Stimulated activated naive CD8-positive, alpha-beta T cell treated with anti-CD3 and anti-CD28 coated beads, Interleukin-15, amount 100 ng/mL, for 72 hours (primary cell): ENCODE measurements around the gene HJV.

Experiments
- ATAC-seq: fragments of 150-1000 bp; cut with Tn5 transposase; 2 replicates; pipeline ENCODE4 v1.10.0; 2021; ENCODE audit warnings: mild to moderate bottlenecking, moderate library complexity
- DNase-seq, 2 donors: peaks; one replicate each; pipeline ENCODE4 v3.0.0; 2021 to 2022
- H3K27ac Mint-ChIP-seq, 2 donors: one replicate each; pipeline ENCODE4 v1.8.0; 2022; ENCODE audit warnings: mild to moderate bottlenecking in 2 of 2, mixed read lengths in 2 of 2, moderate library complexity in 2 of 2
- H3K27me3 Mint-ChIP-seq: one replicate; pipeline ENCODE4 v1.8.0; 2022; ENCODE audit warnings: mixed read lengths
- H3K4me1 Mint-ChIP-seq: one replicate; pipeline ENCODE4 v1.8.0; 2022; ENCODE audit warnings: mild to moderate bottlenecking, mixed read lengths
- H3K4me3 Mint-ChIP-seq, 2 donors: one replicate each; pipeline ENCODE4 v1.8.0; 2022; ENCODE audit warnings: mild to moderate bottlenecking in 2 of 2, mixed read lengths in 2 of 2, moderate library complexity in 1 of 2
- H3K9me3 Mint-ChIP-seq, 2 donors: one replicate each; pipeline ENCODE4 v1.8.0; 2022; ENCODE audit warnings: mixed read lengths in 2 of 2

HJV gene

DNA sequence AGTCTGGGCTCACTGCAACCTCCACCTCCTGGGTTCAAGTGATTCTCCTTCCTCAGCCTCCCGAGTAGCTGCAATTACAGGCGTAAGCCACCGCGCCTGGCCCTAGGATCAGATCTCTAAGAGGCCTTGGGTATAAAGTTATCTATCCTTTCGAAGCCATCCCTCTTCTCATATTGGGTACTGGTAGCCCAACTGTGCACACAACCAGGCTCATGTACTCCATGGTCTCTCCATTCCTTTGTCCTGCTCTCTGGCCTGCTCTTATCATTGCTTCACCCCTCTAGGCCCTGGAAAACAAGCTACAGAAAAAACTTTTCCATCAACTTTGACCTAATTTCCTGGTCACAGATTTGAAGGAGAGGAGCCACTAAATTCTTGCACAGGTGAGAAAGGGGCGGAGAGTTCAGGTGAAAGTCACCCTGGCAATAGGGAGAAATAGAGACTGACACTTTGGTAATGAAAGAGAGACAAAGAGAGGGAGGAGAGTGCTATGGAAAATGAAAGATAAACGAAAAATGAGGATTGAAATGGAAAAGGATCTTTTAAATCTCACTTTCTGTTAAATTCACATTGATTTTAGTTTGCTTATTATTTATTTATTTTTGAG lies 31.2 kb downstream of the HJV start:
- no peaks in the 10 kb centered on the region for H3K27me3 Mint-ChIP-seq
- no peaks in the 10 kb centered on the region for H3K9me3 Mint-ChIP-seq
- H3K27ac Mint-ChIP-seq, result peak overlapping the region in 1 of 2 donors; percentile 69
- H3K4me1 Mint-ChIP-seq, result peaks cover 62% of the 10 kb centered on the region
- no peak overlapping the region for H3K4me3 Mint-ChIP-seq
- ATAC-seq (peak; percentile 11), DNase-seq (no peak)

DNA sequence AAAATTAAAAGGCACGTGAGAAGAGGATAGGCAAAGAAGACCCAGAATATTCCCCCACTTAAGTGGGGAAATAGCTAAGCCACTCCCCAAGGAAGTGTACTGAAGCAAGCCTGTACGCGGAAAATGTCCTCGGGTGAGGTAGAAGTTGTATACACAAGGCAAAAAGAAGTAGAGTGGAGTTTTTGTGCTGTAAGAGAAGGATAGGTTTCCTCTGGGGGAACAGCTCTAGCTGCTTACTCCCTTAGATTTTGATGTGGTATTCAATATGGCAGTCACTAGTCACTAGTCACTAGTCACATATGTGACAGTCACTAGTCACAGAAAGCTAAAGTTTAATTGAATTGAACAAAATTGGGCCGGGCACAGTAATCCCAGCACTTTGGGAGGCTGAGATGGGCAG lies 32.8 kb downstream of the HJV start:
- peak; percentile 46 for ATAC-seq
- H3K4me3 Mint-ChIP-seq, result peak overlapping the region in 1 of 2 donors; percentile 1

DNA sequence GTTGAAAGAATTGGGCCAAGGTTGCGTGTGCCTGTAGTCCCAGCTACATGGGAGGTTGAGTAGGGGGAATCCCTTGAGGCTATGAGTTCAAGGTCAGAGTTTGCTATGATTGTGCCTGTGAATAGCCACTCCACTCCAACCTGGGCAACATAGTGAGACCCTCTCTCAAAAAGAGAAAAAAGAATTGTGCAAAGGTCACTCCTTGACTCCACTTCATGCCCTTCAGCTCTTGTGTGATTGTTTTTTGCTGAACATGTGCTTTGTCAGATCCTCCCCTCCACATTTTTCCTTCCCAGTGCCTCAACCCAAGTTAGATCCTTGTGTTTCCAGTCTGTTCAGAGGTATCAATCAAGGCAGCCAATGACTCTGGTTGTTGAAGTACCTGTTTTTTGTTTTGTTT lies 33.6 kb downstream of the HJV start:
- no peak overlapping the region for H3K4me3 Mint-ChIP-seq
- no peak for ATAC-seq
- no peaks in the 10 kb centered on the region for H3K27me3 Mint-ChIP-seq

More for the DNA sequence above, 32.8 kb downstream of the HJV start:
- H3K27me3 Mint-ChIP-seq, result no peaks in the 10 kb centered on the region
- peak overlapping the region in 1 of 2 donors; percentile 37 for H3K27ac Mint-ChIP-seq
- no peaks in the 10 kb centered on the region for H3K9me3 Mint-ChIP-seq
- no peak for DNase-seq
- H3K4me1 Mint-ChIP-seq, result peaks cover 57% of the 10 kb centered on the region

DNA sequence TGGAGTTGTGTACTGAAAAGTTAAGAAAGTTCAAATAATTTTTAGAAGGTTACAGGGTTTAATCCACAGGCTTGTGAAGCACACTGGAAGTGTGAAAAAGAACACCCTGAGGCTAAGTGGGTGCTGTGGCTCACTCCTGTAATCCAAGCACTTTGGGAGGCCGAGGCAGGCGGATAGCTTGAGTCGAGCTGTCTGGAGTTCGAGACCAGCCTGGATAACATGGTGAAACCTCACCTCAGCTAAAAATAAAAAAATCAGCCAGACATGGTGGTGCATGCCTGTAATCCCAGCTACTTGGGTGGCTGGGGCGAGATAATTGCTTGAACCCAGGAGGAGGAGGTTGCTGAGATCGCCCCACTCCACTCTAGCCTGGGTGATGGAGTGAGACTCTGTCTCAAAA lies 35.0 kb downstream of the HJV start:
- H3K4me1 Mint-ChIP-seq, result peaks cover 35% of the 10 kb centered on the region
- H3K27ac Mint-ChIP-seq, result no peak overlapping the region
- H3K9me3 Mint-ChIP-seq, result no peaks in the 10 kb centered on the region
- no peak overlapping the region for H3K4me3 Mint-ChIP-seq
- no peak for ATAC-seq
- no peak for DNase-seq
- H3K27me3 Mint-ChIP-seq, result no peaks in the 10 kb centered on the region

More for the DNA sequence above, 33.6 kb downstream of the HJV start:
- H3K9me3 Mint-ChIP-seq, result no peaks in the 10 kb centered on the region
- no peak overlapping the region for H3K27ac Mint-ChIP-seq
- DNase-seq, result no peak
- H3K4me1 Mint-ChIP-seq, result peaks cover 49% of the 10 kb centered on the region

DNA sequence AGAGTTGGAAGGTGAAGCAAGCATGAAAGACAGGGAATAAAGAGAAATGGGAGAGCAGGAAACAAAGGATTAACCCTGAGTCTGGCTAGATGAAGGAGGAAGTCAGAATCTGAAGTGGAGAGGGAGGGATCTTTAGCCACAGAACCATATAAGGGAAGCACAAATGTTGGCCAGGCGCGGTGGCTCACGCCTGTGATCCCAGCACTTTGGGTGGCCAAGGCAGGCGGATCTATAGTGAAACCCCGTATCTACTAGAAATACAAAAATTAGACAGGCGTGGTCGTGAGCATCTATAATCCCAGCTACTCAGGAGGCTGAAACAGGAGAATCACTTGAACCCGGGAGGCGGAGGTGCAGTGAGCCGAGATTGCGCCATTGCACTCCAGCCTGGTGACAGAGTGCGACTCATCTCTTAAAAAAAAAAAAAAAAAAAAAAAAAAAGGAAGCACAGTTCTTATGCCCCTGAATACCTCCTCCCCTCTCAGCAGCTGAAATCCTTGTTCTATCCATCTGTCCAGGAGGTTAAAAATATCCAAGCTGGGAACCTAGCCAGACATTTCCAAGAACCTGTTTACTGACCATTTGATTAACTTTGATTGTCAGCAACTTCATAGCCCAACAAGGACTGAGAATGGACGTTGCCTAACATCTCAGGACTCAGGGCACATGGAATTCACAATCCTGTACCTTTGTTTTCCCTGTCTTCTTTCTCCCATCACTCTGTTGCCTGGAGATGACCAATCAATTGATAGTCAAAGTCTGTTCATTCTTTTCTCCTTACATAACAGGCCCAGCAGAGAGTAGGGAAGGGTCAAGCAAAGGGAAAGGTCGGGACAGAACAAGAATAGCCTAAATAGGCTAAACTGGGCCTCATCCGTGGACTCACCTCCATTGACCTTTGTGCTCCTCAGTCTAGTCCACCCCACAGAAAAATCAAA lies 35.8 kb downstream of the HJV start:
- H3K27ac Mint-ChIP-seq, result peak overlapping the region; percentile 77 to 89

DNA sequence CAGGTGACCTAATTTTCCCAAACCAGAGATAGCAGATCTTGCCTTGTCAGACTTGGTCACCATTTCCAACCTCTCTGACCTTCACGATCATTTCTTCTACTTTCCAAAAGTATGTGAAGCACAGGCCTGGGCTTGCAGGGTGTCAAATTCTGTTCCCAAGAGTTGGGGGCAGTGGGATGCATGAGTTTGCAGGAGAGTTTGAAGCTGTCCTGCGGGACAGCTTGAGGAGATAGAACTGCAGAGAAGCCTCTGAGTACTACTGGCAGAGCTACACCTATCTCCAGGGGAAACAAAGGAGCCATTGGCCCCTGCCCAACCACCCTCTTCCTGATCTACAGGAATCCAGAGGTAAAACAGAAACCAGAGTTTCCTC lies 36.4 kb downstream of the HJV start:
- Mint-ChIP-seq H3K9me3 (no peaks in the 10 kb centered on the region), H3K27ac (peak overlapping the region; percentile 77 to 89), H3K4me3 (peak overlapping the region; percentile 65 to 70), H3K27me3 (no peaks in the 10 kb centered on the region), H3K4me1 (peaks cover 21% of the 10 kb centered on the region)
- DNase-seq, result no peak
- ATAC-seq, result no peak

More for the DNA sequence above, 35.8 kb downstream of the HJV start:
- H3K4me3 Mint-ChIP-seq, result peak overlapping the region; percentile 65 to 70
- no peaks in the 10 kb centered on the region for H3K9me3 Mint-ChIP-seq
- DNase-seq (no peak), ATAC-seq (no peak)
- peaks cover 27% of the 10 kb centered on the region for H3K4me1 Mint-ChIP-seq
- no peaks in the 10 kb centered on the region for H3K27me3 Mint-ChIP-seq

DNA sequence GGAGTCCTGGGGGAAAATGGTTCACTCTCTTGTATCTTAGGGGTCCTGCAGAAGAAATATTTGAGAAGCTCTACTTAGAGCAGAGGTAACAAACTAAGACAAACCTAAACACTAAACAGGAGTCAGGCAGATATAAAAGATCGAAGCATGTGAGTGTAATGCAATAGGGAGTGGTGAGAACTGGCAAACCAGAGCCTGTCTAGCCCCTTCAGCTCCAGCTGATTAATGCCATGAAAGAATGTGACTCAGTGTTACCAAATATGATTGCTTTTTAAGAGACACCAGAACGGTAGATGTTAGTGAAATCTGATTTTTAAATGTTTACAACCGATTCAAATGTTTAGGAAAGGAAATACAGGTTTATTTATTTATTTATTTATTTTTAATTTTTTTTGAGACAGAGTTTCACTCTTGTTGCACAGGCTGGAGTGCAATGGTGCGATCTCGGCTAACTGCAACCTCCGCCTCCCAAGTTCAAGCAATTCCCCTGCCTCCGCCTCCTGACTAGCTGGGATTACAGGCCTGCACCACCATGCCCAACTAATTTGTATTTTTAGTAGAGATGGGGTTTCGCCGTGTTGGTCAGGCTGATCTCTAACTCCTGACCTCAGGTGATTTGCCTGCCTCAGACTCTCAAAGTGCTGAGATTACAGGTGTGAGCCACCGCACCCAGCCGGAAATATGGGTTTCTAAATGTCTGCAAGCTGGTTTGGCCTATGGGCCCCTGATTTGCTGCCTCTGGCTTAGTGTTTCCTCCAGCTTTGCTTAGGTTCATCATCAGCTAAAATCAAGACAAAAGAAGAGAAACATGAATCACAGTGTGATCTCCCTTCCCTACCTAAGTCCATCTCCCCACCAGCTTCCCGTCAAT lies 37.3 kb downstream of the HJV start:
- no peak for DNase-seq
- Mint-ChIP-seq H3K27ac (peak overlapping the region in 1 of 2 donors; percentile 52), H3K4me1 (peaks cover 19% of the 10 kb centered on the region), H3K27me3 (no peaks in the 10 kb centered on the region), H3K4me3 (peak overlapping the region; percentile 65 to 70), H3K9me3 (no peaks in the 10 kb centered on the region)
- ATAC-seq, result no peak

DNA sequence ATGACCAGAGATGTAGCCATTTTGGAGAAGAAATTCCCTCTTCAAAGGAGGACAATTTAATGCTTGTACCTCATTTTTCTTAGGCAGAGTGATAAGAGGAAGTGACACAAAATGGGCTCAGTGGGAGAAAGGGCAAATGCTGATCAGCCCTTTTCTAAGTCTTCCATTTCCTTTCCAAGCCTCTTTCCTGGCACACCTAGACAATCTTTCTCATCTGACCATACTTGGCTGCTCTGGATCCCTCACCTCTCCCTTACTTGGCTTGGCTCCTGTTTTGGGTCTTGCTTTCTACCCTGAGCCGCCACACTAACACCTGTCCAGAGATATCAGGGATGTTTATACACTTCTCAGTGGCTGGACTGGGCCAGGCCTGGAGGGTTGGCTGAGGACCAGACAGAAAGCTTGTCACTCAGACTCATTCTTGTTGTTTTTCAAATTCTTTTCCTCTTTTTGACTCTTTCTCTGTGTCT lies 38.3 kb downstream of the HJV start:
- H3K27ac Mint-ChIP-seq, result peak overlapping the region; percentile 7 to 38
- peaks cover 11% of the 10 kb centered on the region for H3K4me1 Mint-ChIP-seq
- DNase-seq, result no peak
- no peak for ATAC-seq
- H3K4me3 Mint-ChIP-seq, result no peak overlapping the region
- H3K27me3 Mint-ChIP-seq, result no peaks in the 10 kb centered on the region
- no peaks in the 10 kb centered on the region for H3K9me3 Mint-ChIP-seq

DNA sequence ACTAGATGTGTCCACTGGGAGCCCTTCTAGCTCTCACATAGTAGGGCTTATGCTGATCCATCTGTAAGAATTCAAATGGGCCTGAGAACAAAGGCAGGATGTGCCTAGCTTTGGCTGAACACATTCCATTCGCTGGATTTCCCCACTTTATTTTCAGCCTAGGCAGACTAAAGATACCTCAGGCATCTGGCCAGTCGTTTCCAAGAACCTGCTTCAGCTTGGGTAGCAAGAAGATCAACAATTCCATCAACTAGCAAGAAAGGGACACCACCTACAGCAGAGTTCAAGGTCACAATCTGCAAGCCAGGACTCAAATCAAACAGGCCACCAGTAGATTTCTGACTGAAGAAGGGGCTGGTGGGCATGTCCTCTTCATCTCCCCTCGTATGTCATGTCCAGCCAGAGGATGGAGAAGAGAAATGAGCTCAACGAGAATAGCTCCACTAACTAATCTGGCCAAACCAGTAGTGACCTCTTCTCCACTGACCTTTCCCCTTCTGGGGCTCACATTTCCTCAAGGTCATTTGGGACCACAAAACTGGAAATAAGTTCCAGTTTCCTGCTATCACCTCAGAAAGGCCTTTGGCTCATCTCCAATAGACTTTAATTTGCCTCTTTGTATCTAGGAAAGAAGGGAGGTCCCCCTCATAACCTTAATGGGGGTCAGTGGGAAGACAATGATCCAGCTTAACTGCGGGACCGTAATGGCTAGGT lies 39.4 kb downstream of the HJV start:
- Mint-ChIP-seq H3K9me3 (no peaks in the 10 kb centered on the region), H3K27me3 (no peaks in the 10 kb centered on the region), H3K27ac (peak overlapping the region; percentile 67 to 68), H3K4me3 (peak overlapping the region; percentile 22 to 40), H3K4me1 (no peaks in the 10 kb centered on the region)
- DNase-seq (no peak), ATAC-seq (no peak)

DNA sequence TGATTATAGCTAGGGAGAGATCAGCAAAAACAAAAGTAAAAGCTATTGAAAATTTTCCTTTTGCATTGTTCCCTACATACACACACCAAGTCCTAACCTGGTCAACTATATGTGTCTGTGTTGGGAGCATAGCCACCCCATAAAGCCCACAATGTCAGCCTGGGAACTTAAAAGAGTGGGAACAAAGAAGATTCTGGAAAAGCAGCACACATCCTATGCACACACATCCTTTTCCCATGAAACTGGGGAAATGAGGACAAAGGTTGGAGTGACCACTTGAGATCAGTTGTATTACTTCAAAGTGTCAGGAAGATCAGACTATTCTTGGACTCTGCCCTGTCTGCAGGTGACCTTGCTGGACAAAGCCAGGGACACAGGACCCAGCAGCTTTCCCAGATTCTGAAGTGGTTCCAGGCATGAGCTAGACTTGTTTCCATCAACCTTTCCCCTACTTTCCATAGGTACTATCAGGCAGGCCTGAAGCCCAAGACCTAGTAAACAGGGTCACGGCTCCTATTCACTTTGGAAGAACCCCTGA lies 41.0 kb downstream of the HJV start:
- Mint-ChIP-seq H3K27me3 (no peaks in the 10 kb centered on the region), H3K4me3 (peak overlapping the region in 1 of 2 donors; percentile 10), H3K9me3 (no peaks in the 10 kb centered on the region), H3K4me1 (no peaks in the 10 kb centered on the region), H3K27ac (peak overlapping the region in 1 of 2 donors; percentile 73)
- DNase-seq (no peak), ATAC-seq (no peak)

DNA sequence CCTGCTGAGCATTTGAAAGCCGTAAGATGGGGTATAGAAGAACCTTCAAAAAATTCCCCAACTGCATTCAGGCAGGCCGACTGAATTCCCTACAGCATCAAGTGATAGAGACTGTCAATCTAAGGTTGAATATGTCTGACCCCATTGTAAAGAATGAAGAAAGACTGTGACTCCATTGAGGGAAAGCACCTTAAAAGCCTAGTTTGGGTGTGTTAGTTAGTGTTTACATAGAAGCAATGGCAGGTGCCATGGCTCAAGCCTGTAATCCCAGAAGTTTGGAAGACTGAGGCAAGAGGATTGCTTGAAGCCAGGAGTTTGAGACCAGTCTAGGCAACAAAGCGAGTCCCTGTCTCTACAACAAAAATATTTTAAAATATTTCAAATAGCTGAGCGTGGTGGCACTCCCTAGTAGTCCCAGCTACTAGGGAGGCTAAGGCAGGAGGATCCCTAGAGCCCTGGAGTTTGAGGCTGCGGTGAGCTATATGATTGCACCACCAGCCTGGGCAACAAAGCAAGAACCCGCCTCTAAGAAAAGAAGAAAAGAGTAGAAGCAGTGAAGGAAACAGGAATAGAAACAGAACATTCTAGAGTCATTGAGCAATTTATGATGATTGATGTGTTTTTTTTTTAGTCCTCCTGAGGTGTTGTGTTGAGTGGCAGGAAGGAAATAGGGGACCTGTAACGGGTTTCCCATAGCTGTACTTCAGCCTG lies 41.6 kb downstream of the HJV start:
- no peaks in the 10 kb centered on the region for H3K9me3 Mint-ChIP-seq
- H3K4me1 Mint-ChIP-seq, result peaks cover 4% of the 10 kb centered on the region
- no peaks in the 10 kb centered on the region for H3K27me3 Mint-ChIP-seq
- DNase-seq (peak in 1 of 2 donors; percentile 47), ATAC-seq (peak; percentile 18)
- H3K27ac Mint-ChIP-seq, result no peak overlapping the region
- H3K4me3 Mint-ChIP-seq, result no peak overlapping the region

DNA sequence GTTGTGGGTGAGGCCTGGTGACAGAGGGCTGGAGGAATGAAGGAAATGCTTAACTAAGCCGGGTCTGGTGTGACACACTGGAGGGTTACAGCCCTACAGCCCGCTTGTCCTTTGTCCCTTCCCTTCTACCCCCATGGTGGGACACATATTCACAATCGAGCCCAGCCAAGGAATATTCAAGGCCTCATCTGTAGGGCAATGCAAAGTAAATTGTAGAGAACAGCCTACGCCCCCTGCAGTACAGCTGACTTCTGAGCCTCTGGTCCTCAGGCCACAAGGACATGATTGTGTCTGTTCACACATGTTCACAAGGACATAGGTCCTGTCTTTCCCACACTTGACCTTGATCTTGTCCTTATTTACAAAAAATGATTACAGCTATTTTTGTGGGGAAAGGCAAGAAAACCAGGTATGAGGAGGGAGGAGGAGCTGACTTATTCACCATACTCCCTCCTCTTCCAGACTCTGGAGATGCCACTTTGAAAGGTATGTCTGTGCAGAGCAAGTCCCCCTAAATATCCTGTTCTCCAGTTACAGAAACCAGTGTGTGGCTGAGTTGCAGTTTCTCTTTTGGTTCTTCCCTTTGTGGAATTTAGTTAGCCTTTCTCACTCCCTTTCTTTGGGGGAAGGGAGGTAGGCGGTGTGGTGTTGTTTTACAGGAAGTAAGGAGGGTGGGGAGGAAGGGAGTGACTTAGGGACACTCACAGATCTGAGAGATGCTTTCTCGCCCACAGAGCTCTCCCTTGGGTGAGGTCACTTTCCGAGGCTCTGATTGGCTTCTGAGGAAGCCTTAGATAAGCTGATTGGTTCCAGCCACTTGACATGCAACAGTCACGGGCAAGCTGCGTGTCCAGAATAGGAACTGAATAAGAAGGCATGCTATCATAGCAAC lies 42.4 kb downstream of the HJV start:
- DNase-seq, result peak; percentile 78 to 91
- peak; percentile 91 for ATAC-seq
- H3K27ac Mint-ChIP-seq, result no peak overlapping the region
- H3K27me3 Mint-ChIP-seq, result no peaks in the 10 kb centered on the region
- H3K9me3 Mint-ChIP-seq, result no peaks in the 10 kb centered on the region
- H3K4me3 Mint-ChIP-seq, result no peak overlapping the region
- H3K4me1 Mint-ChIP-seq, result peaks cover 11% of the 10 kb centered on the region

DNA sequence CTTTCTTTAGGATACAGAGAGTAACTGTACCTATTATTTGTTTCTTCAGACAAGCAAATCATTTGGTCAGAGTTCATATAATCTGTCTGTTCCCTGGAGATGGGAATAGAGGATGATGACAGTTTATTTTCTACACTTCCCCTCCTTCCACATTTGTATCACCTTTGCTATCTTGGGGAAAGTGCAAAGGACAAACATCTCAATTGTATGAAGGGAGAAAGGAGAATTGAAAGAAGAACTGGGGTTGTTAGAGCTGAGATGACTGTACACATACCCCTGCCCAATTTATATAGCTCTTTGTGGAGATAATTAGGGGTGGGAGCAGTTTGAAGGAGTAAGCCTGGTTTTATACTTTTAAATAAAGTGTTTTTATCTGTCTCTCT lies 43.1 kb downstream of the HJV start:
- DNase-seq (no peak), ATAC-seq (no peak)
- H3K4me3 Mint-ChIP-seq, result no peak overlapping the region
- no peaks in the 10 kb centered on the region for H3K27me3 Mint-ChIP-seq
- no peaks in the 10 kb centered on the region for H3K9me3 Mint-ChIP-seq
- H3K27ac Mint-ChIP-seq, result no peak overlapping the region
- peaks cover 18% of the 10 kb centered on the region for H3K4me1 Mint-ChIP-seq
